D721Med (cell line): ENCODE measurements around the gene GRIN3B.

Source experiments
- DNase-seq: peaks from one replicate; pipeline ENCODE4 v3.0.0; 2011; ENCODE audit warnings: low spot score; ENCODE audit not compliant: insufficient read length
- FAIRE-seq: peaks from 2 replicates; lab custom pipeline; 2011; peaks lifted over from hg19 to GRCh38; lab: Jason Lieb, UNC
- TF ChIP-seq, protein P1 (sequence below): IDR thresholded peaks from 2 replicates; pipeline ENCODE4 v1.5.1; 2012; ENCODE audit warnings: mild to moderate bottlenecking, control low read depth; ENCODE audit not compliant: insufficient read depth; ENCODE audit errors: missing control alignments

GRIN3B gene

DNA sequence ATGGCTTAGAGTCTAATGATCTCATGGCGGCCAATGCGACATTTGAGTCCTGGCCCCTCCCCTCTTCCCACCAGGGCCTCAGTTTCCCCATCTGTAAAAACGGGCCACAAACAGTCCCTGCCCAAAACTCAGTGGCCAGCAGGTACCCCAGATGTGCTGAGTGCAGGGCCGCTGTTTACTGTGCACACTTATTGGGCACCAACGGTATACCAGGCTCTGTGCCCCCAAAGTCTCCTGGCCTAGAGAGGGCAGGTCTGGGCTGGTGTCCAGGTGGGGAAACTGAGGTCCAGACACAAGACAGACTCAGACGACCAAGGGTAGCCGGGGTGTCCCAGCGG, 39.6 kb upstream of the GRIN3B start:
- FAIRE-seq (no peak), DNase-seq (no peak)
- TF ChIP-seq, protein P1, sequence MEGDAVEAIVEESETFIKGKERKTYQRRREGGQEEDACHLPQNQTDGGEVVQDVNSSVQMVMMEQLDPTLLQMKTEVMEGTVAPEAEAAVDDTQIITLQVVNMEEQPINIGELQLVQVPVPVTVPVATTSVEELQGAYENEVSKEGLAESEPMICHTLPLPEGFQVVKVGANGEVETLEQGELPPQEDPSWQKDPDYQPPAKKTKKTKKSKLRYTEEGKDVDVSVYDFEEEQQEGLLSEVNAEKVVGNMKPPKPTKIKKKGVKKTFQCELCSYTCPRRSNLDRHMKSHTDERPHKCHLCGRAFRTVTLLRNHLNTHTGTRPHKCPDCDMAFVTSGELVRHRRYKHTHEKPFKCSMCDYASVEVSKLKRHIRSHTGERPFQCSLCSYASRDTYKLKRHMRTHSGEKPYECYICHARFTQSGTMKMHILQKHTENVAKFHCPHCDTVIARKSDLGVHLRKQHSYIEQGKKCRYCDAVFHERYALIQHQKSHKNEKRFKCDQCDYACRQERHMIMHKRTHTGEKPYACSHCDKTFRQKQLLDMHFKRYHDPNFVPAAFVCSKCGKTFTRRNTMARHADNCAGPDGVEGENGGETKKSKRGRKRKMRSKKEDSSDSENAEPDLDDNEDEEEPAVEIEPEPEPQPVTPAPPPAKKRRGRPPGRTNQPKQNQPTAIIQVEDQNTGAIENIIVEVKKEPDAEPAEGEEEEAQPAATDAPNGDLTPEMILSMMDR, result no peak

DNA sequence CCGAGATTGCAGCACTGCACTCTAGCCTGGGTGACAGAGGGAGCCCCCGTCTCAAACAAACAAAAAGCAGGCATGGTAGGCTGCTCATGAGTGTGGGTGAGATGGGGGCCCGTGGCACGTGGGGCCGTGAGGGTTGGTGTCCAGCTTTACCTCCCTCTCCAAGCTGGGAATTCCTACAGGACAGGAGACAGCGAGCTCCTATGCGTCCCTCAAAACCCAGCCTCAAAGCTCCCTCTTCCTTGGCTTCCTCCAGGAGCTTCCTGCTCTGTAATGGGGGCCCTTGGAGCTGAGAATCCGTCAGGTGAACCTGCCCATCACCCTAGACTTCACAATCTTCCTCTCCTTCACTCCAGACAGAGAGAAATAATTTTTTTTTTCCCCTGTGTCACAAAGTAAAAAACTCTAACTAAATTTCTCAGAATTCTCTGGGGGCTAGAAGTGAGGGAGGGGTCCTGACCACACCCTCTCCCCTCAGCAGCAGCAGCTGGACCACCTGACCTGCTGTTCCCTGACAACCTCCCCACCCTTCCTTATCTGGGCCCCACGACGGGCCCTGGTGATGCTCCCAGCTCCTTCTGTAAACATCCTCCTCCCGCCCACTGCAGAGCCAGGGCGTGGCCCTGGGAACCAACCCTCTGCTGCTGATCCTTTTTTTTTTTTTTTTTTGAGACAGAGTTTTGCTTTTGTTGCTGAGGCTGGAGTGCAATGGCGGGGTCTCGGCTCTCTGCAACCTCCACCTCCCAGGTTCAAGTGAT, 38.2 kb upstream of the GRIN3B start:
- TF ChIP-seq, protein P1, result no peak
- FAIRE-seq (no peak), DNase-seq (no peak)

DNA sequence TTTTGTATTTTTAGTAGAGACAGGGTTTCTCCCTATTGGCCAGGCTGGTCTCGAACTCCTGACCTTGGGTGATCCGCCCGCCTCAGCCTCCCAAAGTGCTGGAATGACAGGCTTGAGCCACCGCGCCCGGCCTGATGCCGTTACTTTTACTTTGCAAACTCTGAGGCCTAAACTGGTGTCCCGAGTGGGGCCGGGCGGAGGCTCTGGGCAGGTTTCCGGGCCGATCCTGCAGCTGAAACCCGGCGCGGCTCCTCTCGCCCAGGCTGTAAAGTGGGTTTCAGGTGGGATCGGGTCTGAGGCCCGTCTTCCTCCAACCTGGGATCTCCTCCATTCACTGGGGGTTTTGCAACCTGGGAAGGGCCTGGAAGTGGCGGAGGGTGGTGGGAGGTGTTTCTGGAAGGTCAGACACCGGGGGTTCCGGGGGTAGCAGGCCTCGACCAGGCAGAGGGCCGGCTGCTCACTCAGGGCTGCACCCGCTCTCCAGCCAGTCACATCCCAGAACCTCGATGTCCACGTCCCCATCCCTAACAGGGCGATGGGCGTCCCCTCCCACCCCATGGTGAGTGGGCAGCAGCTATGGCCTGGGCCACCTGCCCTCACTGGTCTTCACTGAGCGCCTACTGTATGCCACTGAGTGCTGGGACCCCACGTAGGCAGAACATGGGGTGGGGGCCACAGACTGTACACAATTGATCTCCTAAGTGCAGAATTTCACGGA, 37.4 kb upstream of the GRIN3B start:
- DNase-seq (no peak), FAIRE-seq (no peak)
- TF ChIP-seq, protein P1, result no peak

DNA sequence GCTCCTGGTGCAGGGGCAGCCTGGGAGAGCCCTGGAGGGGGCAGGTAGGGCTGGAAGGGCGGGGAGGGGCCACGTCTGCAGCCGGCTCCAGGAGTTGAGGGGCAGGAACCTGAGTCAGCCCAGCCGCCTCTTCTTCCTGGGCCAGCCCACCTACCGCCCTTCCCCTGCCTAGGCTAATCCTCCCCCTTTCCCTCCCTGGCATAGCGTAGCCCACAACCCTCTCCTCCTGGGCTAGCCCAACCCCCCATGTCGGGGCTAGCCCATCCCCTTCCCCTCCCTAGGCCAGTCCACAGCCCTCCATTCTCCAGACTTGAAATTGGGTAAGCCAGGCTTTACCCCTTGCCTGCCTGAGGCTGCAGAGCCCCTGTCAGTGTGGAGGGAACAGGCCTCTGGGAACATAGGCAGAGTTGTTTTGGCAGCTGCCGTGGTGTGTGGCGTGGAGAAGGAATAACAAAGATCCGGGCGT, 36.7 kb upstream of the GRIN3B start:
- FAIRE-seq, result no peak
- TF ChIP-seq, protein P1, result no peak
- no peak for DNase-seq

DNA sequence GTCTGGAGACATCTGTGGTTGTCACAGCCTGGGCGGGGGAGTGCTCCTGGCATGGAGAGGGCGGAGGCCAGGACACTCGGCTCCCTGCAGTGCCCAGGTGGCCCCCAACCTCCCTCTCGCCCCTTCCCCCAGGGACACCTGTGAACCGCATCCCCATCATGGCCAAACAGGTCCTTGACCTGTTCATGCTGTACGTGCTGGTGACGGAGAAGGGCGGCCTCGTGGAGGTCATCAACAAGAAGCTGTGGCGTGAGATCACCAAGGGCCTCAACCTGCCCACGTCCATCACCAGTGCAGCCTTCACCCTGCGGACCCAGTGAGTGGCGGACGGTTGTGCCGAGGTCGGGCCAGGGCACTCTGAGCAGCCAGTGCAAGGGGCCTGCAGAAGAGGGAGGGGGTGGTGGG, 36.1 kb upstream of the GRIN3B start:
- FAIRE-seq (no peak), DNase-seq (no peak)
- TF ChIP-seq, protein P1, result no peak

DNA sequence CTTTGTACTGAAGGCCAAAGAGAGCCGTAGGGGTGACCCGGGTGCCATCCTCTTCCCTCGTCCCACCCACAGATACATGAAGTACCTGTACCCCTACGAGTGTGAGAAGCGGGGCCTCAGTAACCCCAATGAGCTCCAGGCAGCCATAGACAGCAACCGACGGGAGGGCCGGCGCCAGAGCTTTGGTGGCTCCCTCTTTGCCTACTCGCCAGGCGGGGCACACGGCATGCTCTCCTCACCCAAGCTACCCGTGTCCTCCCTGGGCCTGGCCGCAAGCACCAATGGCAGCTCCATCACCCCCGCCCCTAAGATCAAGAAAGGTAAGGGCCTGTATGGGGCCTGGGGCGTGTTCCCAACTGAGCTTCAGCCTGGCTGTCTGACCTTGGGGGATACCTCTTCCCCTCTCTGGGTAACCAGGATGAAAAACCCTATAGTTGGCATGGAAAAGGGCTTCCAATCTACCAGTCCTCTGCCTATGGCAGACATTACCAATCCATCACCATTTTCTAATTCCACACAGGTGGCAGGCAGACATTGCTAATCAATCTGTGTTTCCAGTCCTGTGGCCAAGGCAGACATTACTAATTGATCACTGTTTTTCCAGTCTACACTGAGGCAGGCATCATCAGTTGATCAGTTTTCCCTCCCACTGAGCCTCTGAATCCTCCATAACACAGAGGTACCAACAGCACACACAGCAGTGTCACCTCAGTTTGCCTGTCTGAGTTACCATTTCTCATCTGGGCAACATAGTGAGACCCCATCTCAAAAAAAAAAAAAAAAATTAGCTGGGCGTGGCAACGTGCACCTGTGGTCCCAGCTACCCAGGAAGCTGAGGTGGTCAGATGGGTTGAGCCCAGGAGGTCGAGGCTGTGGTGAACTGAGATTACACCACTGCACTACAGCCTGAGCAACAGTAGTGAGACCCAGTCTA, 35.2 kb upstream of the GRIN3B start:
- TF ChIP-seq, protein P1, result no peak
- FAIRE-seq (no peak), DNase-seq (no peak)
